PFSK-1 (cell line): ENCODE data around the gene ASCC3.

Experiments
- FOXP2 ChIP-seq: optimal IDR thresholded peaks from 2 replicates; pipeline ENCODE3; 2011; ENCODE audit warnings: borderline replicate concordance, control low read depth, inconsistent platforms; ENCODE audit not compliant: insufficient read depth; ENCODE audit errors: extremely low read length, extremely low read depth
- POLR2AphosphoS5 ChIP-seq: IDR thresholded peaks from 2 replicates; pipeline ENCODE4 v1.6.1; 2012; ENCODE audit warnings: low read depth, mild to moderate bottlenecking, control low read depth, low read length, moderate library complexity
- SIN3A ChIP-seq: IDR thresholded peaks from 2 replicates; pipeline ENCODE4 v1.6.1; 2012; ENCODE audit warnings: mild to moderate bottlenecking, low read length, moderate library complexity, borderline replicate concordance; ENCODE audit not compliant: insufficient read depth
- TAF1 ChIP-seq: IDR thresholded peaks from 2 replicates; pipeline ENCODE4 v1.6.1; 2012; ENCODE audit warnings: low read length, control low read depth, borderline replicate concordance; ENCODE audit not compliant: insufficient read depth
- TF ChIP-seq, protein P1 (sequence below), 2 experiments: IDR thresholded peaks; 2 replicates each; pipeline versions ENCODE4 v1.6.1 to v1.8.0; 2011 to 2012; ENCODE audit warnings: low read depth in 2 of 2, low read length in 2 of 2, control low read depth in 1 of 2, inconsistent platforms in 1 of 2, mild to moderate bottlenecking in 1 of 2, moderate library complexity in 1 of 2; ENCODE audit not compliant: insufficient read depth in 1 of 2

The ASCC3 gene

DNA sequence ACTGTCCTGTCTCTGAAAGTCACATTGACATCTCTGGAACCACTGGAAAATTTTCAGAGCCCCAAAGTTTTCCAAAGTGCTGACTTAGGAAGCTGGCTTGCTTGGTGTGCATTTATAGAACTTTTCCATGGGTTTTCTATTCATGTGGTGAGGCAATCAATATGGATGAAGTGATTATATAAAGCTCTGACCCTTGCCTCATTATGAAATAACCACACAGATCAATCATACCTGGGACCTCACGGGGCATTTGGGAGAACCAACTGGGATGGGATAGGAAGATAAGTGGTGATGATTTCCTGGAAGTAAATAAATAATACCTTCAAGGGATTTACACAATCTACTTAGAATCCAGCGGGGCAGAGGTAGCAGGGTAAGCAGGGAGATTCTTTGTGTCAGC is 393.5 kb downstream of the ASCC3 start:
- no peak for TF ChIP-seq POLR2AphosphoS5
- no peak for TF ChIP-seq TAF1
- no peak for TF ChIP-seq SIN3A
- TF ChIP-seq FOXP2: no peak
- TF ChIP-seq, protein P1, sequence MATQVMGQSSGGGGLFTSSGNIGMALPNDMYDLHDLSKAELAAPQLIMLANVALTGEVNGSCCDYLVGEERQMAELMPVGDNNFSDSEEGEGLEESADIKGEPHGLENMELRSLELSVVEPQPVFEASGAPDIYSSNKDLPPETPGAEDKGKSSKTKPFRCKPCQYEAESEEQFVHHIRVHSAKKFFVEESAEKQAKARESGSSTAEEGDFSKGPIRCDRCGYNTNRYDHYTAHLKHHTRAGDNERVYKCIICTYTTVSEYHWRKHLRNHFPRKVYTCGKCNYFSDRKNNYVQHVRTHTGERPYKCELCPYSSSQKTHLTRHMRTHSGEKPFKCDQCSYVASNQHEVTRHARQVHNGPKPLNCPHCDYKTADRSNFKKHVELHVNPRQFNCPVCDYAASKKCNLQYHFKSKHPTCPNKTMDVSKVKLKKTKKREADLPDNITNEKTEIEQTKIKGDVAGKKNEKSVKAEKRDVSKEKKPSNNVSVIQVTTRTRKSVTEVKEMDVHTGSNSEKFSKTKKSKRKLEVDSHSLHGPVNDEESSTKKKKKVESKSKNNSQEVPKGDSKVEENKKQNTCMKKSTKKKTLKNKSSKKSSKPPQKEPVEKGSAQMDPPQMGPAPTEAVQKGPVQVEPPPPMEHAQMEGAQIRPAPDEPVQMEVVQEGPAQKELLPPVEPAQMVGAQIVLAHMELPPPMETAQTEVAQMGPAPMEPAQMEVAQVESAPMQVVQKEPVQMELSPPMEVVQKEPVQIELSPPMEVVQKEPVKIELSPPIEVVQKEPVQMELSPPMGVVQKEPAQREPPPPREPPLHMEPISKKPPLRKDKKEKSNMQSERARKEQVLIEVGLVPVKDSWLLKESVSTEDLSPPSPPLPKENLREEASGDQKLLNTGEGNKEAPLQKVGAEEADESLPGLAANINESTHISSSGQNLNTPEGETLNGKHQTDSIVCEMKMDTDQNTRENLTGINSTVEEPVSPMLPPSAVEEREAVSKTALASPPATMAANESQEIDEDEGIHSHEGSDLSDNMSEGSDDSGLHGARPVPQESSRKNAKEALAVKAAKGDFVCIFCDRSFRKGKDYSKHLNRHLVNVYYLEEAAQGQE (IDR thresholded peaks at IDR 0.05; ENCODE audit: insufficient read depth in 1 of 2, low read depth in 2 of 2, low read length in 2 of 2): no peak

DNA sequence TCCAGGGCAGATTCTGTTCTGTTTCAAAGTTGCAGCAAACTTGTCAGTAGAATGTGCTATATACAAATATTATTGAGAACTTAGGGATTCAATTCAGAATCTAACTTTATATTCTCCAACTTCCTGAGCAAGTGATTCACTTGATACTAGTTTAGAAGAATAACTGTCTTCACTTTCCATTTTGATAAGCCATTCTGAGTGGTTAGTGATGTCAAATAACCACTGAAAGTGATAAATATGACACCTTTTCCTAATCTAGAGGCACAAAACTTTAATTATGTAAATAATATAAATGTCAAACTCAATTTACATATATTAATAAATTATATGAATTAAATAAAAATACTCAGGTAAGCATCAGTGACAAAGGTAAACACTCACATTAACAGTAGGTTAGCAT is 395.9 kb downstream of the ASCC3 start:
- TF ChIP-seq POLR2AphosphoS5: no peak
- TF ChIP-seq, protein P1 (IDR thresholded peaks at IDR 0.05; ENCODE audit: insufficient read depth in 1 of 2, low read depth in 2 of 2, low read length in 2 of 2): no peak
- no peak for TF ChIP-seq SIN3A
- TF ChIP-seq TAF1: no peak
- no peak for TF ChIP-seq FOXP2

DNA sequence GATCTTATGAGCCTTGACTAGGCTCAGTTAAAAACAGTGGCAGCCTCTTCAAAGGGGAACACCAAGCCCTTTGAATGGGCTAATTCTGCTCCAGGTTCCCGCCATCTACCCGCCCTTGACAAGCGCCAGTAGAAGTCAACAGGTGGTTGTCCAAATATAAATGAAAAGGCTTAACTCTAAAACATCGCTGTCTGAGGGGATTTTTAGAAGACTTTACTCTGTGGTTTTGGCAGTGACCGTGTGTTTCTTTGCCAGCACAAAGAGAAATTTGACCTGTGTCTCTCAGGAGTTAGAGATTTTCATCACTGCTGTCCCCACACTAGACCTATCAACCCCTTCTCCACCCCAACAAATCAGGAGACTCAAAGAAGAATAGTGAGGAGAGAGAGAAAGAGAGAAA is 396.7 kb downstream of the ASCC3 start:
- TF ChIP-seq POLR2AphosphoS5: no peak
- TF ChIP-seq SIN3A: no peak
- no peak for TF ChIP-seq FOXP2
- TF ChIP-seq TAF1: no peak
- TF ChIP-seq, protein P1 (IDR thresholded peaks at IDR 0.05; ENCODE audit: insufficient read depth in 1 of 2, low read depth in 2 of 2, low read length in 2 of 2): no peak

- TF ChIP-seq, protein P1 (IDR thresholded peaks at IDR 0.05; ENCODE audit: insufficient read depth in 1 of 2, low read depth in 2 of 2, low read length in 2 of 2): no peak
Observed at GRCh38 chr6:100482698-100483097, 398.4 kb downstream of the ASCC3 start.

DNA sequence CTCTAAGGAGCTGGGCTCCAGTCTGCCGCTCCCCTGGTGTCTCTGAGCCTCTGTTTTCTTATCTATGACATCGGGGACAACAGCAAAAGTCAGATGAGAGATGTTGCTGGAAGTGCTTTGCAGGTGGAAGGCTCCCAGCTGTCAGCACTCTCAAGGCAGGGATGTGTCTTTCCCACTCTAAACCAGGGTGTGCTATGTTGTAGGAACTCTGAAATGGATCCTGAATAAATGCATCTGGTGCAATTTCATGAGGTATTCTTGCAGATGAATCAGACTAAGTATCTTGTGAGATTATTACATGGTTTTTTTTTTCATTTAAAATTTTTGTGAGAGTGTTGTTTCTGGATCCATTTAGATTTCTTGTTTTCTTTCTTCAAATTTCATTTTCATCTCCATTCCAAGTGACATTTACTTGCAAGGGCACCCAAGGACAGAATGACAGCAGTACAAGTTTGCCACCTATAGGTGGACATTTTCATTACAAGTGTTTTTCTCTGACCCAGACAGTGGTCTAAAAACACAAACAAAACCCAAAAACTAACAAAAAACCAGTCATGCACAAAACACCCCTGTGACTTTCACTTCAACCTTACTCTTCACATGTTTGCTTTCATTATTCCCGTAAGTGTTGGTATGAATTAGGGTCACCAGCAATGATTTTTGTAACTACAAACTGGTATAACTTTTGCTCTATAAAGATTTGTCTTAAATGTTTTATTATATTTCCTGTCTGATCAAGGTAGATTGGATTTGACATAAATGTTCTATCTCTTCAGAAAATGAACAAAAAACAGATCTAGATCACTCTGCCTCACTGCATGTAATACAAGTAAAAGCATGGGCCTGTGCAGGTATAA is 401.7 kb downstream of the ASCC3 start:
- TF ChIP-seq POLR2AphosphoS5 (no peak), FOXP2 (no peak), SIN3A (no peak), TAF1 (no peak)
- TF ChIP-seq, protein P1 (IDR thresholded peaks at IDR 0.05; ENCODE audit: insufficient read depth in 1 of 2, low read depth in 2 of 2, low read length in 2 of 2): no peak
